GM12865 (cell line): Measurements from ENCODE around the gene TOMM40L.

Experiments used
- DNase-seq: peaks from one replicate; pipeline ENCODE4 v3.0.0; 2010; ENCODE audit warnings: low read depth
- H3K4me3 ChIP-seq: 2 replicates; pipeline ENCODE4 v1.5.1; 2011; ENCODE audit warnings: mild to moderate bottlenecking, low read depth, low read length, control low read depth
- CTCF ChIP-seq: IDR thresholded peaks from 2 replicates; pipeline ENCODE4 v1.5.1; 2011; ENCODE audit warnings: low read length, control low read depth, low read depth, inconsistent platforms; ENCODE audit not compliant: insufficient read depth; ENCODE audit errors: missing control alignments

TOMM40L gene

GRCh38 chr1:161182214-161182613, 43.6 kb upstream of the TOMM40L start:
- DNase-seq: peak; percentile 89
- H3K4me3 ChIP-seq: peak overlapping the region; percentile 21
- TF ChIP-seq CTCF: no peak

GRCh38 chr1:161185282-161185682, 40.6 kb upstream of the TOMM40L start:
- peak overlapping the region; percentile 63 for H3K4me3 ChIP-seq
- DNase-seq: peak; percentile 97
- TF ChIP-seq CTCF: no peak

GRCh38 chr1:161185732-161186311, 40.0 kb upstream of the TOMM40L start:
- TF ChIP-seq CTCF: no peak
- DNase-seq: peak; percentile 70
- H3K4me3 ChIP-seq: peak overlapping the region; percentile 45

GRCh38 chr1:161187311-161187710, 38.5 kb upstream of the TOMM40L start:
- DNase-seq: no peak
- H3K4me3 ChIP-seq: no peak overlapping the region
- no peak for TF ChIP-seq CTCF

- H3K4me3 ChIP-seq: no peak overlapping the region
- no peak for TF ChIP-seq CTCF
- DNase-seq: no peak
Measured at GRCh38 chr1:161188381-161188780, 37.5 kb upstream of the TOMM40L start.

- no peak overlapping the region for H3K4me3 ChIP-seq
Measured at GRCh38 chr1:161189036-161189435, 36.8 kb upstream of the TOMM40L start.

More at GRCh38 chr1:161189036-161189435, 36.8 kb upstream of the TOMM40L start:
- no peak for DNase-seq
- no peak for TF ChIP-seq CTCF
